ENCODE measurements around the gene ANKRA2.

DNA sequence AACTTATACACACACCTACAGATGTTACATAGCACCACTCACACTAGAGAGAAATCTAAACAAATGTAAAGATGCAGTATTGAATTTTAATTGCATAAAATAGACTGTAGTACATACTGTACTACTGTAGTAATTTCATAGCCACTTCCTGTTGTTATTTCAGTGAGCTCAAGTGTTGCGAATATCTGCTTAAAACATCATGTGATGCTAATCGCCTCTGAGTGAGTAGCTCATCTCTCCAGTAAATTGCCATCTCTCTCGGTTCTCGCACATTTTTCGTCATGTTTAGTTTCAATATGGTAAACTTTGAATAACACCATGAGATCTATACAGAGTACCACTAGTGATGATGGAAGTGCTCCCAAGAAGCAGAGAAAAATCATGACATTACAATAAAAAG, 38.6 kb upstream of the ANKRA2 start:
- TF ChIP-seq, protein P1, sequence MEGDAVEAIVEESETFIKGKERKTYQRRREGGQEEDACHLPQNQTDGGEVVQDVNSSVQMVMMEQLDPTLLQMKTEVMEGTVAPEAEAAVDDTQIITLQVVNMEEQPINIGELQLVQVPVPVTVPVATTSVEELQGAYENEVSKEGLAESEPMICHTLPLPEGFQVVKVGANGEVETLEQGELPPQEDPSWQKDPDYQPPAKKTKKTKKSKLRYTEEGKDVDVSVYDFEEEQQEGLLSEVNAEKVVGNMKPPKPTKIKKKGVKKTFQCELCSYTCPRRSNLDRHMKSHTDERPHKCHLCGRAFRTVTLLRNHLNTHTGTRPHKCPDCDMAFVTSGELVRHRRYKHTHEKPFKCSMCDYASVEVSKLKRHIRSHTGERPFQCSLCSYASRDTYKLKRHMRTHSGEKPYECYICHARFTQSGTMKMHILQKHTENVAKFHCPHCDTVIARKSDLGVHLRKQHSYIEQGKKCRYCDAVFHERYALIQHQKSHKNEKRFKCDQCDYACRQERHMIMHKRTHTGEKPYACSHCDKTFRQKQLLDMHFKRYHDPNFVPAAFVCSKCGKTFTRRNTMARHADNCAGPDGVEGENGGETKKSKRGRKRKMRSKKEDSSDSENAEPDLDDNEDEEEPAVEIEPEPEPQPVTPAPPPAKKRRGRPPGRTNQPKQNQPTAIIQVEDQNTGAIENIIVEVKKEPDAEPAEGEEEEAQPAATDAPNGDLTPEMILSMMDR (IDR thresholded peaks at IDR 0.05) = no peak
- TF ChIP-seq POLR2A (IDR thresholded peaks at IDR 0.05) = no peak
- TF ChIP-seq POLR2AphosphoS5 (IDR thresholded peaks at IDR 0.05) = no peak
